Measurements from ENCODE around the gene FOXD1.
A peak's percentile ranks its signal among the peaks of the same experiment; 100 is the strongest.

The FOXD1 gene

DNA sequence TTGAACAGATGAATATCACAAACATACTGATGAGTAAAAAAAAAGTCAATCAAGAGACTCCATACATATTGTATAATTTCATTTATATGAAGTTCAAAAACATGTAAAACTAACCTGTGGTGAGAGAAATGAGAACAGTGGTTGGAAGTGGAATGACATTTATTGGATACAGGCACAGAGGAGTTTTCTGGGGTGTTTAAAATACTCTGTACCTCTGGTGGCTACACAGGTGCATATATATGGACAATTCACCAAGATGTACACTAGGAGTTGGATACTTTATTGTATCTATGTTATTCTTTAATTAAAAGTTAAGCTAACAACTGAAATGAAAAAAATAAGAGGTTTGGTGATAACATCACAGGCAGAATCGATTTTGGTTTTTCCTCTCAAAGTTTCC, 14.1 kb downstream of the FOXD1 start:
- TF ChIP-seq, protein P1, sequence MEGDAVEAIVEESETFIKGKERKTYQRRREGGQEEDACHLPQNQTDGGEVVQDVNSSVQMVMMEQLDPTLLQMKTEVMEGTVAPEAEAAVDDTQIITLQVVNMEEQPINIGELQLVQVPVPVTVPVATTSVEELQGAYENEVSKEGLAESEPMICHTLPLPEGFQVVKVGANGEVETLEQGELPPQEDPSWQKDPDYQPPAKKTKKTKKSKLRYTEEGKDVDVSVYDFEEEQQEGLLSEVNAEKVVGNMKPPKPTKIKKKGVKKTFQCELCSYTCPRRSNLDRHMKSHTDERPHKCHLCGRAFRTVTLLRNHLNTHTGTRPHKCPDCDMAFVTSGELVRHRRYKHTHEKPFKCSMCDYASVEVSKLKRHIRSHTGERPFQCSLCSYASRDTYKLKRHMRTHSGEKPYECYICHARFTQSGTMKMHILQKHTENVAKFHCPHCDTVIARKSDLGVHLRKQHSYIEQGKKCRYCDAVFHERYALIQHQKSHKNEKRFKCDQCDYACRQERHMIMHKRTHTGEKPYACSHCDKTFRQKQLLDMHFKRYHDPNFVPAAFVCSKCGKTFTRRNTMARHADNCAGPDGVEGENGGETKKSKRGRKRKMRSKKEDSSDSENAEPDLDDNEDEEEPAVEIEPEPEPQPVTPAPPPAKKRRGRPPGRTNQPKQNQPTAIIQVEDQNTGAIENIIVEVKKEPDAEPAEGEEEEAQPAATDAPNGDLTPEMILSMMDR (conservative IDR thresholded peaks at IDR 0.05; ENCODE audit: low read length): peak; percentile 32; the same call in 1 of the 2 replicates
- no peak for DNase-seq (ENCODE audit: low read depth)

DNA sequence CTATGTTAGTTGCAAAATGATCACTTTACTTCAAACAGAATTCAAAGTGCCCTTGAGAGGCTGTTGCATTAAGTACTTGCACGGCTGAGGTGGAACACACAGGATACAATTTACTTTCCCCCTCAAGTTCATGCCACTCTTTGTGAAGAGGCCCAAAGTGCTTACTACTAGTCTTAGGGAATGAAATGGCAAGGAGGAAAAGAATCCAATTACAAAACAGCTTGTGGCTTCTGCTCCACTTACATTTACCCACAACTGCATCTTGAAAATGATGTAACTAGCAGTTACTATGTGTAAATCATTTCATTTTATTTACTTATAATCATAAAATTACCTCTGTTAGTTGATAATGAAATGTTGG, 14.6 kb downstream of the FOXD1 start:
- DNase-seq (ENCODE audit: low read depth): peak; percentile 90
- TF ChIP-seq, protein P1 (conservative IDR thresholded peaks at IDR 0.05; ENCODE audit: low read length): no peak
- no peak overlapping the region for H3K4me3 ChIP-seq (ENCODE audit: low read length)

More for the DNA sequence above, 14.1 kb downstream of the FOXD1 start:
- H3K4me3 ChIP-seq (ENCODE audit: low read length): no peak overlapping the region

DNA sequence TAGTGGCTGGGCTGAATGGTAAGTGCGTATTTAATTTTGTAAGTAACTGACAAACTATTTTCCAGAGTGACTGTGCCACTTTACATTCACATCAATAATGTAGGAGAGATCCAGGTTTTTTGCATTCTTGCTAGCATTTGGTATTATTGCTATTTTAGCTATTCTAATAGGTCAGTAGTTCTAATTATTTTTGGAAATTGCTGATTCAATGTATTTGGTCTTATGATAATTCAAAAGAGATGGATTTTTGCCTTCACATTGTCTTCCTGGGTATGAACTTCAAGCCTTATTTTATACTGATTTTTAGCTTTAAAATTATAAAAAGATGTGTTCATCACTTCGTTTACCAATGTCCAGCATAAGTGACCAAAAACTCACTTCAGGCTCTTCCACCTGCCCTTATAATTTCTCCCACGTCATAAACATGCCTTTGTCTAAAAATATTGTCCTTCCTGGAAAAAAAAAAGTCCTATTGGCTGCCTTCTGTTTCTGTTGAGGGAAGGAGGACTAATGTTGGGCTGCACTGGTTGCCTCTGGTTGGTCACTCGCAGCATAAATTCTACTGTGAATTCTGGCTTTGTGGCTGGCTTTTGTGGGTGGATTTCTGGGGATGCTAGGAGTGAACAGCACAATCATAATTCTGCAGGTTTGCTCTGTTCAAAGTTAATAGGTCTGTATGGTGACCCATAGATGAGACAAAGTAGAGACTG, 15.2 kb downstream of the FOXD1 start:
- no peak for DNase-seq (ENCODE audit: low read depth)
- TF ChIP-seq, protein P1 (conservative IDR thresholded peaks at IDR 0.05; ENCODE audit: low read length): no peak
- H3K4me3 ChIP-seq (ENCODE audit: low read length): no peak overlapping the region

DNA sequence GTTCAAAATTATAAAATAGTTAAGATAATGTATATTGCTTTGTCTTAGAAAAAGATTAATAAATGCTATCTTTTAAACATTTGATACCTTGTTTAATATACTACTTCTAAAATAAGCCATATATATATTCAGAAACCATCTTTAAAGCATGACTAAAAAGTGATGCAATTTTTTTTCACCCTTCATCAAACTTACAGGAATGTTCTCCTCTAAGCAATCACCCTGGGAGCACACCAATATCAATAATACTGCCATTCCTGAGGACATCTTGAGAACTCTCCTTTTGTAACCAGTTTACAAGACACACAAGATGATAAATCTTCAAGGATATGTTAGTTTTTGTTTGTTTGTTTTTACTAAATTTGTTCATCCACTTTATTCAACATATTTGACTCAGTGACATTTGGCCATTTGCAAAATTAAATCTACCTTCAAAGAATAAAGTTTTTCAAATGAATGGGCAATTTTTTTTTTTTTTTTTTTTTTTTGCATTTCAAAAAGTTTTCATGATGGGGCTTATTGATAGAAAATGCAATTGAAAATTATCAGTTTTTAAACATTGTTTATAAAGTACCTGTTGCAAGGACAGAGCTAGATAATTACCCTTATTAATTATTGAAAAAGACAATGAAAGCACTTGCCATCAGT, 17.2 kb downstream of the FOXD1 start:
- DNase-seq (ENCODE audit: low read depth): no peak
- no peak overlapping the region for H3K4me3 ChIP-seq (ENCODE audit: low read length)
- TF ChIP-seq, protein P1 (conservative IDR thresholded peaks at IDR 0.05; ENCODE audit: low read length): no peak

DNA sequence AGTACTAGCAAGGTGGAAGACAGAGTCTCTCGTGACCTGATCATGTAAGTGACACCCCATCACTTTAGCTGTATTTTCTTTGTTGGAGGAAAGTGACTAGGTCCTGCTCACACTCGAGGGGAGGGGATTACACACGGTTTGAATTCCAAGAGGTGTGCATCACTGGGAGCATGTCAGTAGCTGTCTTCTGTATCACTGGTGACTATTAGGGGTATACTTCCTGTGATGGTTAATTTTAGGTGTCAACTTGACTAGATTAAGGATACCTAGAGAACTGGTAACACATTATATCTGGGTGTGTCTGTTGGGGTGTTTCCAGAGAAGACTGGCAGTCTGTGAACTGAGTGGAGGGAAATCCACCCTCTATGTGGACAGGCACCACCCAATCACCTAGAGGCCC, 22.5 kb downstream of the FOXD1 start:
- DNase-seq (ENCODE audit: low read depth): no peak

DNA sequence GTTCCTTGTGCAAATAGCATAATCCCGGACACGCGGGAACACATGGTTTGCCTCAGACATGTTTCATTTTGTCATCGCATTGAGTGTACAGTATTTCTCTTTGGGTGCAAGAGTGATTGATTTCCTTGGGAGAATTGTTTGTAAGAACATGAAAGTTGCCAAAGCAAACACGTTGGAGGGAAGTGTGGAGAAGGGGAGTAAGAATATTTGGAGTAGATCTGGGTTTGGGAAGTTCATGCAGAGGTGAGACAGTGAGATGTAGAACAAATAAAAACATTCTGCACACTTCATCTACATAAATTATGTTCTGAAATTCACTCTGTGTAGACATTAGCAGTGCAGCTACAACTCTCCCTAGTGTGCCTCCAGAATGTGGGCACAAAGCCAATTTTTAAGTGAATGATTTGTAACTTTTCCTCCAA, 24.0 kb downstream of the FOXD1 start:
- peak; percentile 61 for DNase-seq (ENCODE audit: low read depth)
- TF ChIP-seq, protein P1 (conservative IDR thresholded peaks at IDR 0.05; ENCODE audit: low read length): no peak
- H3K4me3 ChIP-seq (ENCODE audit: low read length): no peak overlapping the region

More for the DNA sequence above, 22.5 kb downstream of the FOXD1 start:
- no peak overlapping the region for H3K4me3 ChIP-seq (ENCODE audit: low read length)
- TF ChIP-seq, protein P1 (conservative IDR thresholded peaks at IDR 0.05; ENCODE audit: low read length): no peak

DNA sequence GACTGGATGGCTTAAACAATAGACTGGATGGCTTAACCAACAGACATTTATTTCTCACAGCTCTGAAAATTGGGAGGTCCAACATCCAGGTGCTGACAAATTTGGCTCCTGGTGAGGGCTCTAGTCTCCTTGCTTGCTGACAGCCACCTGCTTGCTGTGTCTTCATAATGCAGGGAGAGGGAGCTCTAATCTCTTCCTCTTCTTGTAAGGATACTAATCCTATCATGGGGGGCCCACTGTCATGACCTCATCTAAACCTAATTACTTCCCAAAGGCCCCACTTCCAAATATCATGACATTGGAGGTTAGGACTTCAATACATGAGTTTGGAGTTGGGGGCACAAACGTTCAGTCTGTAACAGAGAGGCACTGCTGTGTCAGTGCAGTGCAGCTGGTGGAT, 26.4 kb downstream of the FOXD1 start:
- no peak for DNase-seq (ENCODE audit: low read depth)
- H3K4me3 ChIP-seq (ENCODE audit: low read length): no peak overlapping the region
- TF ChIP-seq, protein P1 (conservative IDR thresholded peaks at IDR 0.05; ENCODE audit: low read length): peak; percentile 6; the same call in 1 of the 2 replicates
